ENCODE results near the gene MED12L.
"Not testable (repeated sequence)": the region's sequence is repeated elsewhere in the genome, so short reads cannot be mapped to it uniquely, and the experiment has no call there.

Gene MED12L

GRCh38 chr3:151085227-151085888 lies at the start of gene MED12L:
Gene MED12L, plus strand, starts transcription at chr3:151085664. Its CDS starts 1,263 bp downstream, at chr3:151086927.
- DNase-seq: peak; percentile 31

GRCh38 chr3:151037746-151038477 lies 47.6 kb upstream of the MED12L start:
- no peak for DNase-seq

GRCh38 chr3:151044706-151045105 lies 40.8 kb upstream of the MED12L start:
- no peak for DNase-seq

- DNase-seq: no peak
Observed at GRCh38 chr3:151047636-151048035, 37.8 kb upstream of the MED12L start.

GRCh38 chr3:151051533-151051932 lies 33.9 kb upstream of the MED12L start:
- no peak for DNase-seq

GRCh38 chr3:151052346-151052745 lies 33.1 kb upstream of the MED12L start:
- DNase-seq: no peak

- DNase-seq: no peak
Observed at GRCh38 chr3:151052756-151053155, 32.7 kb upstream of the MED12L start.

GRCh38 chr3:151058740-151059139 lies 26.7 kb upstream of the MED12L start:
- DNase-seq: no peak

- no peak for DNase-seq
Observed at GRCh38 chr3:151062611-151063010, 22.9 kb upstream of the MED12L start.

GRCh38 chr3:151067158-151067557 lies 18.3 kb upstream of the MED12L start:
- DNase-seq: no peak

GRCh38 chr3:151072842-151073241 lies 12.6 kb upstream of the MED12L start:
- not testable (repeated sequence) for DNase-seq

GRCh38 chr3:151074256-151074655 lies 11.2 kb upstream of the MED12L start:
- DNase-seq: no peak

GRCh38 chr3:151075869-151076562 lies 9.4 kb upstream of the MED12L start:
- DNase-seq: no peak

- no peak for DNase-seq
Observed at GRCh38 chr3:151076626-151077025, 8.8 kb upstream of the MED12L start.

- not testable (repeated sequence) for DNase-seq
Observed at GRCh38 chr3:151081082-151081481, 4.4 kb upstream of the MED12L start.

- DNase-seq: no peak
Observed at GRCh38 chr3:151082880-151083838, 2.3 kb upstream of the MED12L start.

GRCh38 chr3:151084893-151085226 lies 604 bp upstream of the MED12L start:
- no peak for DNase-seq

GRCh38 chr3:151085889-151086483 lies 522 bp downstream of the MED12L start:
- DNase-seq: no peak

GRCh38 chr3:151086484-151087456 lies 1.3 kb downstream of the MED12L start:
- peak in 1 of 2 experiments; percentile 71 for DNase-seq

- no peak for DNase-seq
Observed at GRCh38 chr3:151087648-151088047, 2.2 kb downstream of the MED12L start.
